SU-DHL-6 (cell line): ENCODE measurements around the gene DHX15.

Source experiments
- H2AFZ ChIP-seq: fragments of 200-600 bp; sonication (generic); 2 replicates; pipeline ENCODE4 v1.6.1; 2014; ENCODE audit warnings: low read depth, mild to moderate bottlenecking, moderate library complexity, mixed read lengths, antibody characterized with exemption, low read length; ENCODE audit not compliant: severe bottlenecking
- H3F3A ChIP-seq: fragments of 200-600 bp; shearing (Covaris generic); 2 replicates; pipeline ENCODE4 v1.6.0; 2016; ENCODE audit warnings: antibody characterized with exemption, mild to moderate bottlenecking; ENCODE audit not compliant: insufficient read depth
- H3K27ac ChIP-seq: fragments of 200-600 bp; sonication (generic); 2 replicates; pipeline ENCODE4 v1.5.1; 2016; ENCODE audit warnings: low read depth, mild to moderate bottlenecking, low read length, moderate library complexity, mixed read lengths
- H3K27me3 ChIP-seq: fragments of 200-600 bp; sonication (generic), shearing (Covaris generic); 2 replicates; pipeline ENCODE4 v1.6.0; 2014; ENCODE audit warnings: mild to moderate bottlenecking, low read length
- H3K36me3 ChIP-seq: fragments of 200-600 bp; sonication (generic); 2 replicates; pipeline ENCODE4 v1.6.1; 2014; ENCODE audit warnings: mild to moderate bottlenecking, low read length, mixed read lengths
- H3K4me2 ChIP-seq: fragments of 300-600, 200-600 bp; shearing (Covaris generic), sonication (generic); 2 replicates; pipeline ENCODE4 v1.6.0; 2014; ENCODE audit warnings: low read length, low read depth, mild to moderate bottlenecking; ENCODE audit not compliant: poor library complexity, severe bottlenecking
- H3K4me3 ChIP-seq: fragments of 200-600 bp; sonication (generic); 2 replicates; pipeline ENCODE4 v1.5.1; 2014; ENCODE audit warnings: antibody characterized with exemption, low read length, mild to moderate bottlenecking, mixed read lengths; ENCODE audit not compliant: insufficient read depth, poor library complexity, severe bottlenecking
- H3K79me2 ChIP-seq: fragments of 200-600 bp; sonication (generic); 2 replicates; pipeline ENCODE4 v1.6.1; 2014; ENCODE audit warnings: mild to moderate bottlenecking, low read length, moderate library complexity; ENCODE audit not compliant: insufficient read depth
- H3K9ac ChIP-seq: fragments of 200-600 bp; sonication (generic); 2 replicates; pipeline ENCODE4 v1.7.0; 2014; ENCODE audit warnings: mild to moderate bottlenecking, low read length
- H3K9me2 ChIP-seq: fragments of 200-600 bp; sonication (generic); replicated peaks from 2 replicates; pipeline ENCODE4 v1.6.1; 2014; ENCODE audit warnings: low read length; ENCODE audit not compliant: insufficient read depth
- H3K9me3 ChIP-seq: fragments of 200-600 bp; sonication (generic); 2 replicates; pipeline ENCODE4 v1.6.1; 2014; ENCODE audit warnings: low read length, mixed read lengths; ENCODE audit not compliant: insufficient read depth
- H4K20me1 ChIP-seq: fragments of 200-600 bp; sonication (generic); 2 replicates; pipeline ENCODE4 v1.6.1; 2014; ENCODE audit warnings: low read depth, mild to moderate bottlenecking, antibody characterized with exemption, low read length, moderate library complexity, mixed read lengths
- CTCF ChIP-seq: fragments of 200-600 bp; sonication (generic); IDR thresholded peaks from one replicate; pipeline ENCODE4 v1.5.1; 2017; ENCODE audit warnings: antibody characterized with exemption, mild to moderate bottlenecking, low read length, moderate library complexity; ENCODE audit not compliant: insufficient read depth, poor library complexity, severe bottlenecking
- EZH2phosphoT487 ChIP-seq: fragments of 200-600 bp; sonication (generic), shearing (Covaris generic); conservative IDR thresholded peaks from 2 replicates; pipeline ENCODE4 v1.6.1; 2018; ENCODE audit warnings: mild to moderate bottlenecking, antibody characterized with exemption, low read length, moderate library complexity, mixed read lengths

DHX15 gene

DNA sequence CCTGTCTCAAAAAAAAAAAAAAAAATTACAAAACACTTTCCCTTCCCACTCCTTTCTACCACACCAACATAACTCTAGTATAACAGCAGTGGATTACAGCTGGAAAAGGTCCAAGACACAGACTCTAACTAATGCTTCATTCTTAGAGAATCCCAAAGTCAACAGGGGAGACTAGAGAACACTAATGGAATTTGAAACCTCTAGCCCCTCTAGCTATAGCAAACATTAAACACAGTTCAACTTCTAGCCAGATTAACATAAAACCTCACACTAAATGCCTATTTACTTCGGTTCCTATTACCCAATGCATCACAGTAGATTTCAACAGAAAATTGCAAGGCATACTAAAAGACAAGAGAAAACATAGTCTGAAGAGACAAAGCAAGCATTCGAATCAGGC is 10.5 kb upstream of the DHX15 start:
- Histone ChIP-seq H3K27me3 (no peaks in the 10 kb centered on the region), H4K20me1 (no peaks in the 10 kb centered on the region), H3K4me3 (no peak overlapping the region), H3K27ac (no peak overlapping the region), H3K9me3 (peaks cover 6% of the 10 kb centered on the region; the same call in 1 of the 2 replicates), H3F3A (no peaks in the 10 kb centered on the region), H3K4me2 (no peak overlapping the region), H3K79me2 (no peaks in the 10 kb centered on the region), H3K36me3 (no peaks in the 10 kb centered on the region), H3K9ac (no peak overlapping the region), H3K9me2 (no peaks in the 10 kb centered on the region), H2AFZ (no peak overlapping the region)
- no peak for TF ChIP-seq EZH2phosphoT487
- TF ChIP-seq CTCF, result no peak

GRCh38 chr4:24589448-24589847 is 5.1 kb upstream of the DHX15 start:
- no peaks in the 10 kb centered on the region for H3K79me2 ChIP-seq
- no peak overlapping the region for H3K9ac ChIP-seq
- TF ChIP-seq CTCF, result no peak
- TF ChIP-seq EZH2phosphoT487, result no peak
- H3F3A ChIP-seq, result peaks cover 9% of the 10 kb centered on the region; the same call in 1 of the 2 replicates
- H3K9me3 ChIP-seq, result peaks cover 7% of the 10 kb centered on the region; the same call in 1 of the 2 replicates
- H3K36me3 ChIP-seq, result no peaks in the 10 kb centered on the region
- H3K27ac ChIP-seq, result no peak overlapping the region
- no peak overlapping the region for H2AFZ ChIP-seq
- H3K4me3 ChIP-seq, result no peak overlapping the region
- H3K4me2 ChIP-seq, result no peak overlapping the region
- H4K20me1 ChIP-seq, result no peaks in the 10 kb centered on the region
- no peaks in the 10 kb centered on the region for H3K9me2 ChIP-seq
- no peaks in the 10 kb centered on the region for H3K27me3 ChIP-seq

DNA sequence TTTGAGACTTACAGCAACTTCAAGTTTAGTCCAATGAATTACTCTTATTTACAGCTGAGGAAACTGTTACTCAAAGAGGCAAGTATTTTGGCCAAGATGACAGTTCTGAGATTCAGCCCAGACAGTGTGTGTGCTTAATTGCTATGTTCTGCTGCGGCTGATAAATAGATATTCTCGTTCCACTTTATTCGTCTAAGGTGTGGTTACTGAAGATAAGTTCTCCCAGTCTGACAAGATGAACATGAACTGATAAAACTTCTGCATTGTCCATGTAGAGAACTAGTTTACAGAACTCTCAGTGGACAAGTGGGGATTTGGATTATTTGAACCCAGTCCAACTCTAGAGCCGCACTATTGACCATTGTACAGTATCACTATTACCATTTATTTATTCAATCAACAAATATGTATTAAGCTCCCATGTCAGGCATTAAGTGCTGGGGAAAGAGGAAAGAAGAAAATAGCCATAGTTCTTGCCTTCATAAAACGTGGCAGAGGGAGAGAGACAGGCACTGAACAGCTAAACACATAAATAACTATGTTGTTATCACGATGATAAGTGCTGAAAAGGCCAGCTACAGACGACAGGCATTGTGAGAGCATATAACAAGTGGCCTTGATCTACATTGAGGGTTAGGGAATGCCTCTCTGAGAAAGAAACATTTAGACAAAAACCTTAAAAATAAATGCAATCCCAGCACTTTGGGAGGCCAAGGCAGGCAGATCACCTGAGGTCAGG is 4.0 kb upstream of the DHX15 start:
- H3K27me3 ChIP-seq, result no peaks in the 10 kb centered on the region
- H2AFZ ChIP-seq, result no peak overlapping the region
- H4K20me1 ChIP-seq, result no peaks in the 10 kb centered on the region
- peaks cover 7% of the 10 kb centered on the region; the same call in 1 of the 2 replicates for H3K9me3 ChIP-seq
- H3K4me2 ChIP-seq, result no peak overlapping the region
- peaks cover 9% of the 10 kb centered on the region; the same call in 1 of the 2 replicates for H3F3A ChIP-seq
- no peak overlapping the region for H3K4me3 ChIP-seq
- H3K27ac ChIP-seq, result no peak overlapping the region
- no peaks in the 10 kb centered on the region for H3K36me3 ChIP-seq
- H3K9me2 ChIP-seq, result no peaks in the 10 kb centered on the region
- no peak overlapping the region for H3K9ac ChIP-seq
- TF ChIP-seq CTCF (no peak), EZH2phosphoT487 (no peak)
- H3K79me2 ChIP-seq, result peaks cover 10% of the 10 kb centered on the region
